Ovary (tissue), 9 donors: Measurements from ENCODE around the gene TACO1. TPM values are rescaled to one million over a fixed set of nuclear protein-coding genes. Genes with fewer than 3 reads are reported as not detected.

Experiments
- DNase-seq, 5 donors: peaks; one replicate each; pipeline ENCODE4 v3.0.0-alpha.2; 2019 to 2020
- H3K27ac ChIP-seq, 2 donors: fragments of 200-600 bp; one replicate each; pipeline versions ENCODE4 v1.5.1 to v1.8.0; 2019 to 2022
- H3K27me3 ChIP-seq: fragments of 200-600 bp; one replicate; pipeline ENCODE4 v1.8.0; 2022
- H3K36me3 ChIP-seq: fragments of 200-600 bp; sonication (generic); one replicate; pipeline ENCODE4 v1.5.1; 2019
- H3K4me1 ChIP-seq: one replicate; pipeline ENCODE4 v1.8.1; 2013; ENCODE audit warnings: mild to moderate bottlenecking, moderate library complexity; ENCODE audit not compliant: insufficient read depth
- H3K4me3 ChIP-seq: fragments of 200-600 bp; sonication (generic); one replicate; pipeline ENCODE4 v1.5.1; 2017
- H3K9me3 ChIP-seq, 2 donors: fragments of 200-600 bp in 1 of 2; sonication (generic) in 1 of 2; one replicate each; pipeline versions ENCODE4 v1.5.1 to v1.8.1; 2013 to 2019; ENCODE audit warnings: mild to moderate bottlenecking in 1 of 2, moderate library complexity in 1 of 2
- EP300 ChIP-seq: sonication (generic); formaldehyde crosslinking; IDR thresholded peaks from one replicate; pipeline ENCODE4 v1.6.1; 2017; ENCODE audit warnings: antibody characterized with exemption
- POLR2A ChIP-seq: fragments of 450-650 bp; IDR thresholded peaks from one replicate; pipeline ENCODE4 v1.6.1; 2017; ENCODE audit warnings: antibody characterized with exemption, mild to moderate bottlenecking, moderate library complexity
- WGBS, 3 donors: extraction: QIAGEN DNeasy Blood & Tissue Kit in 1 of 3; methylation state at CpG; one replicate each; pipeline versions ENCODE4 v1.1.5 to v1.1.7; 2013 to 2017; 5-methylcytosine and 5-hydroxymethylcytosine counted together
- intact Hi-C, 4 donors: fragments of 100-400 bp; cut with DNase I; formaldehyde crosslinking; loops; one replicate each; pipeline versions ENCODE4 v1.11.0 to v1.15.1; 2022 to 2023
- polyA plus RNA-seq, 2 donors: library from polyadenylated mRNA; stranded (reverse); fragments of 200-250 nt in 1 of 2; fragments of 350-450 nt in 1 of 2; fragmentation: Illumina TruSeq in 1 of 2; extraction: RNeasy Lipid Tissue Mini Kit (QIAGEN cat#74804) in 1 of 2; gene quantifications; one replicate each; pipeline ENCODE4 v1.2.3, GENCODE V29; 2013 to 2014
- small RNA-seq: library from RNA; depleted of rRNA; stranded (forward); fragments of <200 nt; gene quantifications from one replicate; pipeline ENCODE3, GENCODE V24; 2016
- total RNA-seq, 7 donors: library from RNA; depleted of rRNA in 2 of 7; stranded (reverse); fragments of >200 nt in 2 of 7; fragmentation: NEBNext Ultra II Directional in 3 of 7; extraction: Animal tissue kit (Norgen Biotek cat#: 25700) in 3 of 7; gene quantifications; one replicate each; pipeline versions ENCODE4 v1.1.0 to v1.2.4, GENCODE V29; 2016 to 2023
- TF ChIP-seq, protein P1 (sequence below), 3 donors: fragments of 450-650 bp in 2 of 3; fragments of 200-600 bp in 1 of 3; IDR thresholded peaks; one replicate each; pipeline versions ENCODE4 v1.5.1 to v1.8.0; 2016 to 2022; ENCODE audit warnings: antibody characterized with exemption in 3 of 3, mild to moderate bottlenecking in 1 of 3
- donor health status: DM: no; HTN: no; CAD: no; lungs with moderate emphysema.
- donor health status: DM: no; HTN: no; CAD: no.
- donor health status: Bipolar disorder and iron deficiency.
- donor health status: DM: yes; HTN: yes; CAD: no.
- donor health status: DM: no; HTN: no; CAD: no.
- donor health status: DM: yes; HTN: yes; CAD: no.

Gene TACO1
- total and polyA plus RNA-seq, 9 donors = 7.4 to 24.9 (median 13.2) TPM

DNA sequence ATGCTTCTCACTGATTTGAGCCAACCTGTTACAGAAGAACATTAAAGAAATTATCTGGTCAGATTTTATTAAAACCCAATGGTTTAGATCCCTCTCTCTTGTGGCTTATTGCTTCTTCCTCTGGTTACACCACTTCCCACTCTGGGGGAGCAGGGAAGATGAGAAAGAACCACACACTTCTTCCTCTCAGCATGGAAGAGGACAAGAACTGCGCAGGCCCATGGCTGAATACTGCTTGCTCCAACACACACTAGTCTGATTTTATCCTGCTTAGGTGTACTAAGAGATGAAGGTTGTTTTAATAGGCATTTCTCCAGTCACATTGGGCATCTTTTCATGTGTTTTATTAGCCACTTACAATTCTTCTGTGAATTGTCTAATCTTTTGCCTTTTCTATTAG is 49.1 kb downstream of the TACO1 start:
- no peak for DNase-seq
- H3K4me3 ChIP-seq = no peak overlapping the region
- no peak overlapping the region for H3K27ac ChIP-seq
- no peaks in the 10 kb centered on the region for H3K9me3 ChIP-seq
- TF ChIP-seq EP300 (no peak), POLR2A (no peak)
- TF ChIP-seq, protein P1, sequence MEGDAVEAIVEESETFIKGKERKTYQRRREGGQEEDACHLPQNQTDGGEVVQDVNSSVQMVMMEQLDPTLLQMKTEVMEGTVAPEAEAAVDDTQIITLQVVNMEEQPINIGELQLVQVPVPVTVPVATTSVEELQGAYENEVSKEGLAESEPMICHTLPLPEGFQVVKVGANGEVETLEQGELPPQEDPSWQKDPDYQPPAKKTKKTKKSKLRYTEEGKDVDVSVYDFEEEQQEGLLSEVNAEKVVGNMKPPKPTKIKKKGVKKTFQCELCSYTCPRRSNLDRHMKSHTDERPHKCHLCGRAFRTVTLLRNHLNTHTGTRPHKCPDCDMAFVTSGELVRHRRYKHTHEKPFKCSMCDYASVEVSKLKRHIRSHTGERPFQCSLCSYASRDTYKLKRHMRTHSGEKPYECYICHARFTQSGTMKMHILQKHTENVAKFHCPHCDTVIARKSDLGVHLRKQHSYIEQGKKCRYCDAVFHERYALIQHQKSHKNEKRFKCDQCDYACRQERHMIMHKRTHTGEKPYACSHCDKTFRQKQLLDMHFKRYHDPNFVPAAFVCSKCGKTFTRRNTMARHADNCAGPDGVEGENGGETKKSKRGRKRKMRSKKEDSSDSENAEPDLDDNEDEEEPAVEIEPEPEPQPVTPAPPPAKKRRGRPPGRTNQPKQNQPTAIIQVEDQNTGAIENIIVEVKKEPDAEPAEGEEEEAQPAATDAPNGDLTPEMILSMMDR (IDR thresholded peaks at IDR 0.05) = no peak
- H3K27me3 ChIP-seq = no peaks in the 10 kb centered on the region
- no peaks in the 10 kb centered on the region for H3K36me3 ChIP-seq
- WGBS, 3 donors = 93 to 100% (median 95%) methylated on average over 1 of the region's 1 CpG
- intact Hi-C loops = no loop called here
- peaks cover 2% of the 10 kb centered on the region for H3K4me1 ChIP-seq

DNA sequence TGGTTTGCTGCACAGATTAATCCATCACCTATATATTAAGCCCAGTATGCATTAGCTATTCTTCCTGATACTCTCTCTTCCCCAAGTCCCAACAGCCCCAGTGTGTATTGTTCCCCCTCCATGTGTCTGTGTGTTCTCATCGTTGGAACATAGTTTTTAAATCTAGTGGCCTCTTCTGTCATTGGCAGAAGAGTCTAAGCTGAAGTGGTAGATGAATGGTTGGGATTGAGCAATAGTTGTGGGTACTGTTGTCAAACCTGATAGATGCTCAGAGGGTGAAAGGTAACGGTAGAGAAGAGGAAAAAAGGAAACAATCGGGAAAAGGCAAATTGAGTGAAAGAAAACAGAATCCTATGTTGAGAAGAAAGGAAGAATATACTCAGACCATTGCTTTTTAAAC is 51.4 kb downstream of the TACO1 start:
- Histone ChIP-seq H3K9me3 (no peaks in the 10 kb centered on the region), H3K4me3 (no peak overlapping the region), H3K27me3 (no peaks in the 10 kb centered on the region), H3K36me3 (no peaks in the 10 kb centered on the region), H3K27ac (no peak overlapping the region), H3K4me1 (peaks cover 2% of the 10 kb centered on the region)
- 73 to 76% (median 76%) methylated on average over 3 of the region's 3 CpGs for WGBS, 3 donors
- DNase-seq = no peak
- TF ChIP-seq POLR2A (no peak), EP300 (no peak)
- TF ChIP-seq, protein P1 (IDR thresholded peaks at IDR 0.05) = no peak
- intact Hi-C loops = no loop called here

GRCh38 chr17:63653050-63653449 is 52.4 kb downstream of the TACO1 start:
- Histone ChIP-seq H3K4me3 (no peak overlapping the region), H3K36me3 (no peaks in the 10 kb centered on the region), H3K4me1 (peaks cover 2% of the 10 kb centered on the region), H3K27me3 (no peaks in the 10 kb centered on the region), H3K27ac (no peak overlapping the region), H3K9me3 (no peaks in the 10 kb centered on the region)
- WGBS, 3 donors = 3 to 10% (median 4%) methylated on average over 2 of the region's 2 CpGs
- intact Hi-C loops = no loop called here
- DNase-seq = no peak
- TF ChIP-seq, protein P1 (IDR thresholded peaks at IDR 0.05) = no peak
- TF ChIP-seq EP300 (no peak), POLR2A (no peak)

DNA sequence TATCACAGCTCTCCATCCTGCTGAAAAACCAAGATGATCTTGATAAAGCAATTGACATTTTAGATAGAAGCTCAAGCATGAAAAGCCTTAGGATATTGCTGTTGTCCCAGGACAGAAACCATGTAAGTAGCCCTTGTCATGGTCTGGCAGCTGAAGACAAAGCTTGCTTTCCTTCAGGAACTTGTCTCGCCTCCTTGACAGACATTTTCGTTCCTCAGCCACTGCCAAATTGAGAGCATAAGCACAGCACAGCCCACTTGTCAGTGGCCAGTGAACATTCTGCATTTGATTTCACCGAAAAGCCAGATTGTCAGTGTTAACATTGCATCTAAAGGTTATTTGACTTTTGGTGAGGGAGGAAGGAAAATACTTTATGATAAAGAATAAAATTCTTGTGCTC is 57.1 kb downstream of the TACO1 start:
- WGBS, 3 donors = 87 to 89% (median 87%) methylated on average over 3 of the region's 3 CpGs
- no peak overlapping the region for H3K4me3 ChIP-seq
- TF ChIP-seq, protein P1 (IDR thresholded peaks at IDR 0.05) = no peak
- TF ChIP-seq POLR2A (no peak), EP300 (no peak)
- no peaks in the 10 kb centered on the region for H3K9me3 ChIP-seq
- H3K27me3 ChIP-seq = no peaks in the 10 kb centered on the region
- DNase-seq = no peak
- peaks cover 2% of the 10 kb centered on the region for H3K4me1 ChIP-seq
- intact Hi-C loops = no loop called here
- no peaks in the 10 kb centered on the region for H3K36me3 ChIP-seq
- no peak overlapping the region for H3K27ac ChIP-seq

Small RNAs within 50 kb of the gene (small RNA-seq; reads per million reads assigned to genes)
- not detected for gene RNU6-288P

Other genes starting within 250 kb of the TACO1 start
- 10 to 100 TPM in 6 of 7 donors, 1 to 10 TPM in 1; 9.3 to 43.8 (median 18.8) TPM for gene CYB561, start 154.6 kb upstream of the TACO1 start, total RNA-seq
- gene CYB561, start 154.6 kb upstream of the TACO1 start, polyA plus RNA-seq = 10 to 100 TPM in 1 of 2 donors, 1 to 10 TPM in 1; 8.6 to 10.5 TPM
- gene ACE, start 123.8 kb upstream of the TACO1 start, total RNA-seq = 1 to 10 TPM; 2.9 to 8.1 (median 5.1) TPM
- gene ACE, start 123.8 kb upstream of the TACO1 start, polyA plus RNA-seq = 1 to 10 TPM; 3.3 to 7.6 TPM
- gene KCNH6, start 77.5 kb upstream of the TACO1 start, total RNA-seq = under 1 TPM in 1 of 7 donors, not detected in 6; 0.36 TPM
- not detected for gene KCNH6, start 77.5 kb upstream of the TACO1 start, polyA plus RNA-seq
- 10 to 100 TPM; 14.9 to 56.6 (median 49.7) TPM for gene DCAF7, start 50.4 kb upstream of the TACO1 start, total RNA-seq
- gene DCAF7, start 50.4 kb upstream of the TACO1 start, polyA plus RNA-seq = 10 to 100 TPM; 16.6 to 62.5 TPM
- 10 to 100 TPM; 32.2 to 41.0 (median 36.3) TPM for gene MAP3K3, start 21.5 kb downstream of the TACO1 start, total RNA-seq
- gene MAP3K3, start 21.5 kb downstream of the TACO1 start, polyA plus RNA-seq = 10 to 100 TPM; 34.0 to 36.4 TPM
- 10 to 100 TPM in 4 of 7 donors, 1 to 10 TPM in 3; 2.6 to 13.2 (median 10.2) TPM for gene LIMD2, start 99.2 kb downstream of the TACO1 start, total RNA-seq
- 1 to 10 TPM; 1.5 to 9.0 TPM for gene LIMD2, start 99.2 kb downstream of the TACO1 start, polyA plus RNA-seq
- 10 to 100 TPM; 26.8 to 40.2 (median 34.4) TPM for gene STRADA, start 140.9 kb downstream of the TACO1 start, total RNA-seq
- 10 to 100 TPM; 21.8 to 46.2 TPM for gene STRADA, start 140.9 kb downstream of the TACO1 start, polyA plus RNA-seq
- 10 to 100 TPM; 31.1 to 72.0 (median 63.2) TPM for gene CCDC47, start 172.7 kb downstream of the TACO1 start, total RNA-seq
- gene CCDC47, start 172.7 kb downstream of the TACO1 start, polyA plus RNA-seq = 10 to 100 TPM; 32.6 to 83.6 TPM
- 100 to 1,000 TPM in 4 of 7 donors, 10 to 100 TPM in 3; 72.5 to 137 (median 104) TPM for gene DDX42, start 173.3 kb downstream of the TACO1 start, total RNA-seq
- 100 to 1,000 TPM in 1 of 2 donors, 10 to 100 TPM in 1; 74.4 to 138 TPM for gene DDX42, start 173.3 kb downstream of the TACO1 start, polyA plus RNA-seq
- gene PSMC5, start 226.5 kb downstream of the TACO1 start, total RNA-seq = 100 to 1,000 TPM in 2 of 7 donors, 10 to 100 TPM in 5; 36.4 to 111 (median 83.8) TPM
- gene PSMC5, start 226.5 kb downstream of the TACO1 start, polyA plus RNA-seq = 100 to 1,000 TPM in 1 of 2 donors, 10 to 100 TPM in 1; 96.2 to 155 TPM
- gene FTSJ3, start 226.8 kb downstream of the TACO1 start, total RNA-seq = 10 to 100 TPM; 26.1 to 46.5 (median 34.7) TPM
- gene FTSJ3, start 226.8 kb downstream of the TACO1 start, polyA plus RNA-seq = 10 to 100 TPM; 21.3 to 47.0 TPM
- gene SMARCD2, start 241.8 kb downstream of the TACO1 start, total RNA-seq = 100 to 1,000 TPM in 1 of 7 donors, 10 to 100 TPM in 6; 46.2 to 117 (median 72.9) TPM
- 10 to 100 TPM; 47.9 to 52.7 TPM for gene SMARCD2, start 241.8 kb downstream of the TACO1 start, polyA plus RNA-seq